HPDE6-E6E7 (cell line): ENCODE data around the gene CRTC1.
"Not testable (repeated sequence)": the region's sequence is repeated elsewhere in the genome, so short reads cannot be mapped to it uniquely, and the experiment has no call there.

ENCODE experiments used
- DNase-seq: peaks from one replicate; pipeline ENCODE4 v3.0.0; 2011; ENCODE audit warnings: missing footprints; ENCODE audit errors: extremely low spot score

CRTC1 gene

GRCh38 chr19:18669883-18670282 lies 13.6 kb upstream of the CRTC1 start:
- DNase-seq: no peak

DNA sequence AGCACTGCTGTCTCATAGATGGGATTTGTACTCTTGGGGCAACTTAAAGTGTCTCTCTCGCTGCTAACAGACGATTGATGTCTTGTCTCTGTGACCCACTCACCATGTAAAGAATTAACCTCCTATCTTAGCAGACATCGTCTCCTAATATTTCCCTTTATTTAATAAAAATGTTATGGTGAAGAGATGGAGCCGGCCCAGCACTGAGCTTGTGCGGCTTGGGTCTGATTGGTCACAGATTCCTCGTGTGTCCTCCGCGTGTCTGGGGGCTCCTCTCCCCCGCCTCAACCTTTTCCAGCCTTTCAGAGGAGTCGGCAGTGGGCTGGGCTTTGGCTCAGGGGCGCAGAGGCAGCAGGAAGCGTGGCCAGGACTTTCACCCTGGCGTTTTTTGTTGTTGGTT lies 13.2 kb upstream of the CRTC1 start:
- DNase-seq: no peak

DNA sequence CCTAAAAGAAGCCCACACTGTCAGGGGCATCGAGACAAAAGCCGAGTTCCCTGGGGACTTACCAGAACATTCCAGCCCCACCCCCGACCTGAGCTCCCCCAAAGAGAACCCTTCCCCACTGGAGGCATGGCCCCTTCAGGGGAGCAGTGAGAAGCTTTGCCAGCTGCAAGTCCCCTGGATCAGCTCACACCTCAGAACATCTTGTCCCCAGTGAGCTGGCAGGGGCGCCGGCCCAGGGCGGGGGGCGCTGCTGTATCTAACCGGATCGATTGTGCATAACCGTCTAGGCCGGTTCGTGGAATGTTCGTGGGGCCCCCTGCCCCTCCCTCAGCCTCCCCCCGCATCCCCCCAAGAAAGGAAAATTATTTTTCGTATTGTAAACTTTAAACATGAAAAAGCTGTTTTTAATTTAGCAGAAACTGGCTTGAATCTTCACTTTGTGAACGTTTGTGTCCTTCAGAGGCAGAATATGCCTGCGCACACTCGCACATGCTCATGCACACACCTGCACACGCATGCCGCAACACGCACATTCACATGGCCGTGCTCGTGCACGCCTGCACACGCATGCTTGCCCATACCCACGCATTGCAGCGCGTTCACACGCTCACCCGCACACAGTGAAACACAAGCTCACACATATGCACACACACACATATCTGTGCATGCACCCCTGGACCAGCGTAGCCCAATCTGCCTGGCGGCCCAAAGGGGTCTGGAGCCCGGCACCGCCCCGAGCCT lies 12.0 kb upstream of the CRTC1 start:
- DNase-seq: no peak

DNA sequence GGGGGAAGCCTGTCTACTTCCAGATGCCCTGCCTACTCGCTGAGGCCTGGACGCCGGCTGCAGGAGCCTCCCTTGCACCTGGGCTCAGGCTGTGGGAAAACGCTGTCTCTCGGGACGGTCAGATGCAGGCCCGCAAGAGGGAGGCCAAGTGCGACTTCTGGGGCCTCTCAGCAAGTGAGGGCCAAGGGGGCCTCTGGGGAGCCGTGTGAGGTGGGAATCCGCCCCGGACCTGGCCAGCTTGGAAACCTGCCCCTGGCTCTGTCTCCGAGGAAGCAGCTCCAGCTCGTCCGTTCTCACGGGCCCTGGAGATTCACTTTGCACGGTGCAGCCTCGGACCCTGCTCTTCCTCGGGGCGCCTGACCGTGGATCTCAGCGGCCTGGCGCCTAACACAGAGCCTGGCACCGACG lies 11.4 kb upstream of the CRTC1 start:
- DNase-seq: no peak

- DNase-seq: no peak
These were observed 10.7 kb upstream of the CRTC1 start for GRCh38 chr19:18672606-18673337.

DNA sequence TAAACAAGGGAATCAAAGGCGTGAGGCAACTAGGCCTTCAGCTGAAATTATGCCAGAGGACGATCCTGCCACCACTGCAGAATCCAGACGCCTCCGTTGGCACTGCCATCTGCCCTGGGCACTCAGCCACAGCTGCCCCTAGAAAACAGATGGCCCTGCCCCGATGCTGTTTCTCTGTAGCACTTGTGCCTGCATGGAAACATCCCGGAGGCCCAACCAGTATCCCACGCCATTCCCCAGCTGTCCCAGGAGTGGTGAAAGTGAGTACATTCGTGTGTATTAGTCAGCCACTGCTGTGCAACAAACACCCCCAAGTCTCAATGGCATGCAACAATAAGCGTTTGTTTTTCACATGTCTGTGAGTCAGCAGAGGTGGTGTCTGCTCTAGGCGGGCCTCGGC lies 8.9 kb upstream of the CRTC1 start:
- no peak for DNase-seq

GRCh38 chr19:18675779-18676178 lies 7.7 kb upstream of the CRTC1 start:
- no peak for DNase-seq

- DNase-seq: no peak
These were observed 6.8 kb upstream of the CRTC1 start for GRCh38 chr19:18676692-18677091.

- DNase-seq: no peak
These were observed 6.3 kb upstream of the CRTC1 start for GRCh38 chr19:18677156-18677555.

DNA sequence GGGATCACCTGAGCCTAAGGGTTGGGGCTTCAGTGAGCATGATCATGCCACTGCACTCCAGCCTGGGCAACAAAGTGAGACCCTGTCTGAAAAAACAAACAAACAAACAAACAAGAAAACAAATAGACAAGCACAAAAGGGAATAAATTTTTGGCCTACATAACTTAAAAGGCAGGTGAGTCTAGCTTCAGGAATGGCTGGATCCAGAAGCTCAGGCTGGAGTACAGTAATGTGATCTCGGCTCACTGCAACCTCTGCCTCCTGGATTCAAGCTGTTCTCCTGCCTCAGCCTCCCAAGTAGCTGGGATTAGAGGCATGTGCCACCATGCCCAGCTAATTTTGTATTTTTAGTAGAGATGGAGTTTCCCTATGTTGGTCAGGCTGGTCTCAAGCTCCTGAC lies 3.3 kb upstream of the CRTC1 start:
- DNase-seq: not testable (repeated sequence)

- no peak for DNase-seq
These were observed 722 bp upstream of the CRTC1 start for GRCh38 chr19:18682807-18683108.

DNA sequence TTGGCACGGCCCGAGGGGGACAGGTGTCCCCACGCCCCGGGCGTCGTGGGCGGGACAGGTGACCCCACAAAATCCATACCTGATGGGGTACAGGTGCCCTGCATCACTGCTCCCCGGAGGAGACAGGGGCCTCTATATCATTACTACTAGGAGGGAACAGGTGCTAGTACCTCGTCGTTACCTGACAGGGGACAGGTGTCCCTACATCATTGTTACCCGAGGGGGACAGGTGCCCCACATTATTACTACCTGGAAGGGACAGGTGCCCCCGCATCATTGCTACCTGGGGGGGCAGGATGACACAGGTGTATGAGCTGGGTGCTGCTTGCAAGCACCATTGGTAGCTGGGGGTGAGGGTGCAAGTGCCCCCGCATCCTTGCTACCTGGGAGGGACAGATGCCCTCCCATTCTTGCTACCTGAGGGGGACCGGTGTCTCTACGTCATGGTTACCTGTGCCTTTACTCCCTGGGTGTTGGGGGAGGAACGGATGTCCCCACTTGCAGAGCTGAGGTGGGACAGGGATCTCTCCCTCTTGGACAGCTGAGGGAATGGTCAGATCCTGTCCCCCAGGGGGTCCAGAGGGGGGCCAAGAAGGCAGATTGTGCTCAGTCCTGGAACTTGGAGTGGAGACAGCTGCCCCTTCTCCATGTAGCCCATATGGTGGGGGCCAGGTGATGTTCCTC lies 620 bp downstream of the CRTC1 start:
- DNase-seq: no peak

- DNase-seq: no peak
These were observed 1.1 kb downstream of the CRTC1 start for GRCh38 chr19:18684642-18684993.

DNA sequence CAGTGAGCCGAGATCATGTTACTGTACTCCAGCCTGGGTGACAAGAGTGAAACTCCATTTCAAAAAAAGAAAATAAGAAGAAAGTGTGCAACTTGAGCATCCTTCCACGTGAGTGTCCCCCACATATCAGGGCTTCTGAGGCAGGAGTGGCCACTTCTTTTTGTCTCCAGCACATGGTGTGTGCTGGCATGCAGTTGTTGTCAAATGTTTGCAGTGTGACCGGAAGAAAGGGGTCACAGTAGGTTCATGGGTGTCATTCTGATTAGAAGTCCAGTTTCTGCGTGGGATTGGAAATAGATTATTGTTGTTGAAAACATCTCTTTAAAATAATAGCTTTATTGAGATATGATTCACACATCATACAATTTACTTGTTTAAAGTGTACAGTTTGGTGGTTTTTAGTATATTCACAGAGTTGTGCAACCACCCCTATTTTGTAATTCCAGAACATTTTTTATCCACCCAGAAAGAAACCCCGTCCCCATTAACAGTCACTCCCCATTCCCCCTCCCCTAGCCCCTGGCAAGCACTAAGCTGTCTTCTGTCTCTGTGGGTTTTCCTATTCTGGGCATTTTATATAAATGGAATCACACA lies 2.2 kb downstream of the CRTC1 start:
- no peak for DNase-seq

GRCh38 chr19:18687740-18688465 lies 4.4 kb downstream of the CRTC1 start:
- DNase-seq: no peak

- no peak for DNase-seq
These were observed 12.5 kb downstream of the CRTC1 start for GRCh38 chr19:18696023-18696422.

DNA sequence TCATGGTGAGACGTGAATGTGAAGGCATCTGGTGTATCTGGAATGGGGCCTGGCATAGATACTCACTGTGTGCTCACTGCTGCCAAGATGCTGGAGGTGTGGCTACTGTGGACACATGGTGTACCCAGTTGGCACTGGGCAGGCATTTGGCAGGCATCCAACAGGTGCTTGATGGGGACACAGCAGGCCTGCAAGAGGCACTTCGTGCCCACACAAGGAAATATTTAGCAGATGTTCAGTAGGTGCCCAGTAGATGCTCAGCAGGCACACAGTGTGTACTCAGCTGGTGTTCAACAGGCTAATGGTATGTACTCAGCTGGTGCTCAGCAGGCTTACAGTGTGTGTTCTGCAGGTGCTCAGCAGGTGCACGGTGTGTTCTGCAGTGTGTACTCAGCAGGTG lies 14.2 kb downstream of the CRTC1 start:
- DNase-seq: no peak

DNA sequence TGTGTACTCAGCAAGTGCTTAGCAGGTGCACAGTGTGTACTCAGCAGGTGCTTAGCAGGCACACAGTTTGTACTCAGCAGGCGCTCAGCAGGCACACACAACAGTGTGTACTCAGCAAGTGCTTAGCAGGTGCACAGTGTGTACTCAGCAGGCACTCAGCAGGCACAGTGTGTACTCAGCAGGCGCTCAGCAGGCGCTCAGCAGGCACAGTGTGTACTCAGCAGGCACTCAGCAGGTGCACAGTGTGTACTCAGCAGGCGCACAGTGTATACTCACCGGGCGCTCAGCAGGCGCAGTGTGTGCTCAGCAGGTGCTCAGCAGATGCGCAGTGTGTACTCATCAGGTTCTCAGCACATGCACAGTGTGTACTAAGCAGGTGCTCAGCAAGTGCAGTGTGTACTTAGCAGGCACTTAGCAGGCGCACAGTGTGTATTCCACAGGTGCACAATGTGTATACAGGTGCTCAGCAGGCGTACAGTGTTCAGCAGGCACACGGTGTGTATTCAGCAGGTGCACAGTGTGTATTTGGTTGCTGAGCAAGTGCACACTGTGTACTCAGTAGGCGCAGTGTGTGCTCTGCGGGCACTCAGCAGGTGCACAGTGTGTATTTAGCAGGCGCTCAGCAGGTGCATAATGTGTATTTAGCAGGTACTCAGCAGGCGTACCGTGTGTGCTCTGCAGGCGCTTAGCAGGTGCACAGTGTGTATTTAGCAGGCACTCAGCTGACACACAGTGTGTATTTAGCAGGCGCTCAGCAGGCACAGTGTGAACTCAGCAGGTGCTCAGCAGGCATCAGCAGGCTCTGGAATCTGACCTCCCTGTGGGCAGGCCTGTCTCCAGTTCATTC lies 15.1 kb downstream of the CRTC1 start:
- no peak for DNase-seq

GRCh38 chr19:18699403-18700054 lies 16.0 kb downstream of the CRTC1 start:
- no peak for DNase-seq

DNA sequence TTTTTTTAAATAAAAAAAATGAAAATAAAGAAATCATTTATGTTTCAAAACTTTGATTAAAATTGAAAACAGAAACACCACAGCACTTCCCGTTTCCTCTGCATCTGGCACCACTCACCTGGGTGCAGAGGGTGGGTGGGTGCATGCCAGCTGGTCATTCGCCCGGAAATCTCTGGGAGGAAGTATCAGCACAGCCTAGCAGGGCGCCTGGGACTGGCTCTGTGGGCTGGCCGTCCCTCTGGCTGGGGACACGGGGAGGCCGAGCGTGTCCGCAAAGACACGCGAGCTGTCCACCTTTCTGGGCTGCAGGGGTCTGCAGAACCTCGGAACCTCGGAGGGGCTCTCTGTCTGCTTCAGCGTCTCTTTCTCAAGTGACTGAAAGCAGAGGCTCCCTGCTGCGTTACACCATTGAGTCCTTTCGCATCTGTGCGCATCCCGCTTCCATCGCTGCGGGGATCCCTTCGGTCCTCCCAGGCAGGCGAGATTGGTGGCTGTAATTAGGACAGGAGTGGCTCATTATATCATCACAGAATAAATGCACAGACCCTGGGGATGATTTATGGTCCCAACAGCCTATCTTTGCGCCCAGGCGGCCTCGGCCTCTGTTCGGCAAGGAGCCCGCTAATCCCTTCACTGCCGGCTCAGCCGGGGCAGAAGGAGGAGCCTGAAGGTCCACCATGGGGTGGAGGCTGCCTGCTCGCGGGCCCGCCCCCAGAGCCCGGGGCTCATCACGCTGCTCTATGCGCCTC lies 17.2 kb downstream of the CRTC1 start:
- DNase-seq: peak; percentile 63
